ENCODE results near the gene ING3. TPM values are rescaled to one million over a fixed set of nuclear protein-coding genes. Genes with fewer than 3 reads are reported as not detected.

ING3 gene, protein sequence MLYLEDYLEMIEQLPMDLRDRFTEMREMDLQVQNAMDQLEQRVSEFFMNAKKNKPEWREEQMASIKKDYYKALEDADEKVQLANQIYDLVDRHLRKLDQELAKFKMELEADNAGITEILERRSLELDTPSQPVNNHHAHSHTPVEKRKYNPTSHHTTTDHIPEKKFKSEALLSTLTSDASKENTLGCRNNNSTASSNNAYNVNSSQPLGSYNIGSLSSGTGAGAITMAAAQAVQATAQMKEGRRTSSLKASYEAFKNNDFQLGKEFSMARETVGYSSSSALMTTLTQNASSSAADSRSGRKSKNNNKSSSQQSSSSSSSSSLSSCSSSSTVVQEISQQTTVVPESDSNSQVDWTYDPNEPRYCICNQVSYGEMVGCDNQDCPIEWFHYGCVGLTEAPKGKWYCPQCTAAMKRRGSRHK
- total RNA-seq: 10 to 100 TPM in 1 of 6 donors, 1 to 10 TPM in 5; 6.2 to 10.1 (median 7.6) TPM
- 10 to 100 TPM in 1 of 2 donors, 1 to 10 TPM in 1; 6.3 to 10.8 TPM for polyA plus RNA-seq

DNA sequence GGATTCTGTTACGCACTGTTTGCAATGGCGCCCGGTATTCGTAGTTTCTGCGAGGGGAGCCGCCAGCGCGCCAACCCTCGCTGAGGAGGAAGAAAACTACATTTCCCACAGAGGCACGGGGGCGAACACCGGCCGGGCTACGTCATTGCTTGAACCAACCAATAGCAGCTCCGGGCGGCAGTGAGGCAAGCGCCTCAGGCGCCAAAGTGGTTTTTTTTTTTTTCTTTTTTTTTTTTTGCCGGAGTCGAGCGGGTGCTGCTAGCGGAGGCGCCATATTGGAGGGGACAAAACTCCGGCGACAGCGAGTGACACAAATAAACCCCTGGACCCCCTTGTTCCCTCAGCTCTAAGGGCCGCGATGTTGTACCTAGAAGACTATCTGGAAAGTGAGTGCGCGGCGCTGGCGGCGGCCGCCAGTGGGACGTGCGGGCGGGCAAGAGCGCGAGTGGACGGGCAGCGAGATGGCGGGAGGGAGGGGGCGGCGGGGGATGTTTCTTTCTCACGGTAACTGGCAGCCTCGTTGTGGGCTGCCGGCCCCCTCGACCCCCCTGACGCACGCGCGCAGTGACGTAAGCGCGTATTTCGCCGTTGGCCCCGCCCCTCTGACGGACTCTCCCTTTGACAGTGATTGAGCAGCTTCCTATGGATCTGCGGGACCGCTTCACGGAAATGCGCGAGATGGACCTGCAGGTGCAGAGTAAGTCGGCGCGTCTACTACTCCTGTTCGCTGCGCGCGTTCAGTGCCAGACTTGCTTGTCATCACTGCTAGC lies at the start of gene ING3:
Gene ING3 (plus strand): TSS at position 239 of the 770 bp plus-strand sequence. CDS start 120 bp downstream, at position 359.
- peak; percentile 94 to 98 (median 97) for ATAC-seq
- intact Hi-C loops (cut with DNase I): no loop called here
- peak; percentile 96 to 98 (median 97) for DNase-seq
- peaks cover 0 to 18% (median 7%) of the 10 kb centered on the region in 3 donors for H3K36me3 ChIP-seq
- peaks cover 8 to 18% (median 18%) of the 10 kb centered on the region in 3 donors for H3K4me1 ChIP-seq
- peak within 1 kb of the TSS; percentile 91 to 95 (median 94) for H3K27ac ChIP-seq
- H3K27me3 ChIP-seq: no peaks in the 10 kb centered on the region
- H3K9me3 ChIP-seq: no peaks in the 10 kb centered on the region
- H3K4me3 ChIP-seq: peak within 1 kb of the TSS; percentile 33 to 62 (median 52)
- TF ChIP-seq, protein P1, sequence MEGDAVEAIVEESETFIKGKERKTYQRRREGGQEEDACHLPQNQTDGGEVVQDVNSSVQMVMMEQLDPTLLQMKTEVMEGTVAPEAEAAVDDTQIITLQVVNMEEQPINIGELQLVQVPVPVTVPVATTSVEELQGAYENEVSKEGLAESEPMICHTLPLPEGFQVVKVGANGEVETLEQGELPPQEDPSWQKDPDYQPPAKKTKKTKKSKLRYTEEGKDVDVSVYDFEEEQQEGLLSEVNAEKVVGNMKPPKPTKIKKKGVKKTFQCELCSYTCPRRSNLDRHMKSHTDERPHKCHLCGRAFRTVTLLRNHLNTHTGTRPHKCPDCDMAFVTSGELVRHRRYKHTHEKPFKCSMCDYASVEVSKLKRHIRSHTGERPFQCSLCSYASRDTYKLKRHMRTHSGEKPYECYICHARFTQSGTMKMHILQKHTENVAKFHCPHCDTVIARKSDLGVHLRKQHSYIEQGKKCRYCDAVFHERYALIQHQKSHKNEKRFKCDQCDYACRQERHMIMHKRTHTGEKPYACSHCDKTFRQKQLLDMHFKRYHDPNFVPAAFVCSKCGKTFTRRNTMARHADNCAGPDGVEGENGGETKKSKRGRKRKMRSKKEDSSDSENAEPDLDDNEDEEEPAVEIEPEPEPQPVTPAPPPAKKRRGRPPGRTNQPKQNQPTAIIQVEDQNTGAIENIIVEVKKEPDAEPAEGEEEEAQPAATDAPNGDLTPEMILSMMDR (IDR thresholded peaks at IDR 0.05): no peak
- FAIRE-seq: peak; percentile 97
- 0 to 1% methylated on average over 69 to 71 of the region's 71 CpGs for WGBS, 2 donors

DNA sequence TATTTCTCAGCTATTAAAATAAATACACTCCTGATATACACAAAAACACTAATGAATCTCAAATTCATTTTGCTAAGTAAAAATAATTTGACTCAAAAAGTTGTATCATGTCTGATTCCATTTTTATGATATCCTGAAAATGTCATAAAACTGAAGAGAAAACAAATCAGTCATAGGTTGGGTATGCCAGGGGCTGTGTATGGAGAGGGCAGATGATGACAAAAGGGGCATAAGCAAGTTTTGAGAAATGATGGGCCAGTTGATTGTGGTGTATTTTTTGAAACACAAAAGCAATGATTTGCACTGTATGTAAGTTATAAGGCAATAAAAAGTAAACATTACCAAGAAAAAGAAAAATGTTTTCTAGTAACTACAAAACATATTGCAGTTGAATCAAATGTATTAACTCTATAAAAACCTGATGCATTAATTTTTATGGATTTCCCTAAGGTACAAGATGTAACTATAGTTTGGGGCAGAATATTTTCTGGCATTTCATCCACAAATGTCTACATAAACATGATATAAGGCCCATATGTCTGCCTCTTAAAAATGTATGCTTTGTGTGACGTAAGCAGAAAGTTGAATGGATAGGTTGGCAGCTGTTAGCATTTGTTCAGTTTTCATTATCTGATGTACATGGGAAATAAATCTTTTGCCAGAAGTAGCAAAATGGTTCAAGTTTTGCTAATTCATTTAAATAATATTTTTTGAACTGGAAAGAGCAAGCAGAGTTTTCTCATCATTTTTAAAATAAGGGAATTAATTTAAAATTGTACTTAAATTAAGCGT lies 35.1 kb upstream of the ING3 start:
- no peaks in the 10 kb centered on the region for H3K27me3 ChIP-seq
- no peaks in the 10 kb centered on the region for H3K4me1 ChIP-seq
- TF ChIP-seq, protein P1 (IDR thresholded peaks at IDR 0.05): no peak
- 85 to 88% methylated on average over 2 of the region's 2 CpGs for WGBS, 2 donors
- ATAC-seq (no peak), FAIRE-seq (no peak), DNase-seq (no peak)
- no peak overlapping the region for H3K4me3 ChIP-seq
- intact Hi-C loops (cut with DNase I): no loop called here
- no peaks in the 10 kb centered on the region for H3K36me3 ChIP-seq
- H3K9me3 ChIP-seq: no peaks in the 10 kb centered on the region
- H3K27ac ChIP-seq: no peak overlapping the region

DNA sequence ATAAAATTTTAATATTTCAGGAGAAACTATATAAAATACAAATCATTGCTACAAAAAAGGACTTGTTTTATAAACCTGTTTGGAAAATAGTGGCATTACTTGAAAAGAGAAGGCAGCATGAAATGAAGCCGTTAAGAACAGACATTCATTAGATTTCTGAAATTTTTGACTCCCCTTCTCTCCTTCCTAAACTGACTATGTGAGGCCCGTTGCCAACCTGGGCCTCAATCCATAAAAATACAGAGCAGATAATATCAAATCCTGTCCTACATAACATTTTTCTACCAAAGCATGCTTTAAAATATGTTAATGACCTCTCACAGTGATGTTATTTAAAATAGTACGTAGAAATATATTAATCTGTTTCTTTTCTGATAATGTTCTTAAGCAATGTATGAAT lies 34.5 kb upstream of the ING3 start:
- ATAC-seq (no peak), FAIRE-seq (no peak), DNase-seq (no peak)
- no peak overlapping the region for H3K4me3 ChIP-seq
- H3K27me3 ChIP-seq: no peaks in the 10 kb centered on the region
- H3K36me3 ChIP-seq: no peaks in the 10 kb centered on the region
- no peaks in the 10 kb centered on the region for H3K4me1 ChIP-seq
- no peak overlapping the region for H3K27ac ChIP-seq
- no peaks in the 10 kb centered on the region for H3K9me3 ChIP-seq
- WGBS, 2 donors: 68 to 69% methylated on average over 3 of the region's 3 CpGs
- intact Hi-C loops (cut with DNase I): no loop called here
- TF ChIP-seq, protein P1 (IDR thresholded peaks at IDR 0.05): no peak

DNA sequence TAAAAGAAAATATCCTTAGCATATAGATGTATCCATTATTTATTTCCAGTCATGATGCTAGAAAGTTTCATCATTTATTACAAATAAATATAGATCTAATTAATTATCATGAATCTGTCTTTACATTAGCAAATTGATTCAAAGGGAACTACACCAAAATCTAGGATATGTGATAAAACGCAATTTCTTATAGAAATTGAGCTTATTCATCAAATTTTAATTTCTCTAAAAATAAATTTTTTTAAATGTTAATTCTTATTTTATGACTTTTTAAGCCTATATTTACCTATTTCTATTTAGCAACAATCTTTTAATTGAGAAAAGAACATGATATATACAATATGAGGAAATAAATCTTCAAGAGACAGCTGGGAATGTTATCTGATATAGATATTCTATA lies 34.0 kb upstream of the ING3 start:
- 76 to 88% methylated on average over 1 of the region's 1 CpG for WGBS, 2 donors
- peak; percentile 39 for FAIRE-seq
- no peak for ATAC-seq
- no peak overlapping the region for H3K27ac ChIP-seq
- no peaks in the 10 kb centered on the region for H3K9me3 ChIP-seq
- no peaks in the 10 kb centered on the region for H3K4me1 ChIP-seq
- H3K36me3 ChIP-seq: no peaks in the 10 kb centered on the region
- intact Hi-C loops (cut with DNase I): no loop called here
- DNase-seq: no peak
- TF ChIP-seq, protein P1 (IDR thresholded peaks at IDR 0.05): no peak
- H3K4me3 ChIP-seq: no peak overlapping the region
- no peaks in the 10 kb centered on the region for H3K27me3 ChIP-seq
